ENCODE data around the gene PLA2G2A.
"Not testable (repeated sequence)": the region's sequence is repeated elsewhere in the genome, so short reads cannot be mapped to it uniquely, and the experiment has no call there.

Gene PLA2G2A

GRCh38 chr1:19990689-19991088, 11.3 kb upstream of the PLA2G2A start:
- Histone ChIP-seq H4K20me1 (ENCODE audit: insufficient read depth) (no peaks in the 10 kb centered on the region), H3K4me2 (no peak overlapping the region), H3K4me3 (IDR thresholded peaks at IDR 0.05; ENCODE audit: insufficient read depth, low read depth, low read length) (no peak overlapping the region), H3K4me1 (ENCODE audit: low read depth, poor library complexity, severe bottlenecking) (no peaks in the 10 kb centered on the region), H3K79me2 (ENCODE audit: insufficient read depth, low read depth) (no peaks in the 10 kb centered on the region), H3K27me3 (ENCODE audit: insufficient read depth, low read depth) (peaks cover 15% of the 10 kb centered on the region; the same call in 1 of the 2 replicates), H3K9ac (no peak overlapping the region), H3K36me3 (ENCODE audit: insufficient read depth) (no peaks in the 10 kb centered on the region), H2AFZ (ENCODE audit: low read depth) (no peak overlapping the region), H3K27ac (no peak overlapping the region)
- TF ChIP-seq CTCF (conservative IDR thresholded peaks at IDR 0.05; ENCODE audit: low read depth, low read length) = no peak

GRCh38 chr1:19990182-19990582, 10.8 kb upstream of the PLA2G2A start:
- not testable (repeated sequence) for H3K4me2 ChIP-seq

GRCh38 chr1:19988267-19989006, 9.0 kb upstream of the PLA2G2A start:
- no peak for TF ChIP-seq CTCF (conservative IDR thresholded peaks at IDR 0.05; ENCODE audit: low read depth, low read length)
- no peak overlapping the region for H3K9ac ChIP-seq
- H3K4me2 ChIP-seq = no peak overlapping the region
- no peak overlapping the region for H3K27ac ChIP-seq
- no peaks in the 10 kb centered on the region for H3K4me1 ChIP-seq (ENCODE audit: low read depth, poor library complexity, severe bottlenecking)
- H3K4me3 ChIP-seq (IDR thresholded peaks at IDR 0.05; ENCODE audit: insufficient read depth, low read depth, low read length) = no peak overlapping the region
- H3K36me3 ChIP-seq (ENCODE audit: insufficient read depth) = no peaks in the 10 kb centered on the region
- H4K20me1 ChIP-seq (ENCODE audit: insufficient read depth) = no peaks in the 10 kb centered on the region
- no peaks in the 10 kb centered on the region for H3K79me2 ChIP-seq (ENCODE audit: insufficient read depth, low read depth)
- no peak overlapping the region for H2AFZ ChIP-seq (ENCODE audit: low read depth)
- H3K27me3 ChIP-seq (ENCODE audit: insufficient read depth, low read depth) = peaks cover 15% of the 10 kb centered on the region; the same call in 1 of the 2 replicates

More at GRCh38 chr1:19990182-19990582, 10.8 kb upstream of the PLA2G2A start:
- not testable (repeated sequence) for H3K27ac ChIP-seq; H3K9ac ChIP-seq; H3K79me2 ChIP-seq (ENCODE audit: insufficient read depth, low read depth); H2AFZ ChIP-seq (ENCODE audit: low read depth); H3K4me1 ChIP-seq (ENCODE audit: low read depth, poor library complexity, severe bottlenecking); H4K20me1 ChIP-seq (ENCODE audit: insufficient read depth); H3K4me3 ChIP-seq (IDR thresholded peaks at IDR 0.05; ENCODE audit: insufficient read depth, low read depth, low read length); H3K36me3 ChIP-seq (ENCODE audit: insufficient read depth)
- H3K27me3 ChIP-seq (ENCODE audit: insufficient read depth, low read depth) = peaks cover 15% of the 10 kb centered on the region; the same call in 1 of the 2 replicates

GRCh38 chr1:19987719-19988118, 8.3 kb upstream of the PLA2G2A start:
- H3K79me2 ChIP-seq (ENCODE audit: insufficient read depth, low read depth) = no peaks in the 10 kb centered on the region
- no peak overlapping the region for H3K4me3 ChIP-seq (IDR thresholded peaks at IDR 0.05; ENCODE audit: insufficient read depth, low read depth, low read length)
- H3K4me2 ChIP-seq = no peak overlapping the region
- peaks cover 21% of the 10 kb centered on the region; the same call in 1 of the 2 replicates for H3K27me3 ChIP-seq (ENCODE audit: insufficient read depth, low read depth)
- no peak overlapping the region for H3K9ac ChIP-seq
- no peak for TF ChIP-seq CTCF (conservative IDR thresholded peaks at IDR 0.05; ENCODE audit: low read depth, low read length)
- no peaks in the 10 kb centered on the region for H3K4me1 ChIP-seq (ENCODE audit: low read depth, poor library complexity, severe bottlenecking)
- no peak overlapping the region for H3K27ac ChIP-seq
- no peaks in the 10 kb centered on the region for H4K20me1 ChIP-seq (ENCODE audit: insufficient read depth)
- H2AFZ ChIP-seq (ENCODE audit: low read depth) = no peak overlapping the region
- no peaks in the 10 kb centered on the region for H3K36me3 ChIP-seq (ENCODE audit: insufficient read depth)

GRCh38 chr1:19984409-19985016, 5.1 kb upstream of the PLA2G2A start:
- not testable (repeated sequence) for H3K4me1 ChIP-seq (ENCODE audit: low read depth, poor library complexity, severe bottlenecking); H3K4me3 ChIP-seq (IDR thresholded peaks at IDR 0.05; ENCODE audit: insufficient read depth, low read depth, low read length); H3K36me3 ChIP-seq (ENCODE audit: insufficient read depth); H4K20me1 ChIP-seq (ENCODE audit: insufficient read depth); H3K27ac ChIP-seq; H2AFZ ChIP-seq (ENCODE audit: low read depth); H3K79me2 ChIP-seq (ENCODE audit: insufficient read depth, low read depth); H3K4me2 ChIP-seq; H3K9ac ChIP-seq
- peaks cover 27% of the 10 kb centered on the region for H3K27me3 ChIP-seq (ENCODE audit: insufficient read depth, low read depth)

Data from KMS-11 (cell line).